AG09309 (cell line): Measurements from ENCODE around the gene HOXA7.

Experiments
- DNase-seq: peaks from one replicate; pipeline ENCODE4 v3.0.0-alpha.2; 2010; ENCODE audit warnings: low read depth
- H3K4me3 ChIP-seq: 2 replicates; pipeline ENCODE4 v1.5.1; 2011; ENCODE audit warnings: mild to moderate bottlenecking, low read depth, low read length, moderate library complexity; ENCODE audit not compliant: control insufficient read depth
- TF ChIP-seq, protein P1 (sequence below): IDR thresholded peaks from 2 replicates; pipeline ENCODE4 v1.5.1; 2011; ENCODE audit warnings: mild to moderate bottlenecking, low read depth, low read length, inconsistent platforms; ENCODE audit not compliant: insufficient read depth, control insufficient read depth; ENCODE audit errors: missing control alignments

The HOXA7 gene

DNA sequence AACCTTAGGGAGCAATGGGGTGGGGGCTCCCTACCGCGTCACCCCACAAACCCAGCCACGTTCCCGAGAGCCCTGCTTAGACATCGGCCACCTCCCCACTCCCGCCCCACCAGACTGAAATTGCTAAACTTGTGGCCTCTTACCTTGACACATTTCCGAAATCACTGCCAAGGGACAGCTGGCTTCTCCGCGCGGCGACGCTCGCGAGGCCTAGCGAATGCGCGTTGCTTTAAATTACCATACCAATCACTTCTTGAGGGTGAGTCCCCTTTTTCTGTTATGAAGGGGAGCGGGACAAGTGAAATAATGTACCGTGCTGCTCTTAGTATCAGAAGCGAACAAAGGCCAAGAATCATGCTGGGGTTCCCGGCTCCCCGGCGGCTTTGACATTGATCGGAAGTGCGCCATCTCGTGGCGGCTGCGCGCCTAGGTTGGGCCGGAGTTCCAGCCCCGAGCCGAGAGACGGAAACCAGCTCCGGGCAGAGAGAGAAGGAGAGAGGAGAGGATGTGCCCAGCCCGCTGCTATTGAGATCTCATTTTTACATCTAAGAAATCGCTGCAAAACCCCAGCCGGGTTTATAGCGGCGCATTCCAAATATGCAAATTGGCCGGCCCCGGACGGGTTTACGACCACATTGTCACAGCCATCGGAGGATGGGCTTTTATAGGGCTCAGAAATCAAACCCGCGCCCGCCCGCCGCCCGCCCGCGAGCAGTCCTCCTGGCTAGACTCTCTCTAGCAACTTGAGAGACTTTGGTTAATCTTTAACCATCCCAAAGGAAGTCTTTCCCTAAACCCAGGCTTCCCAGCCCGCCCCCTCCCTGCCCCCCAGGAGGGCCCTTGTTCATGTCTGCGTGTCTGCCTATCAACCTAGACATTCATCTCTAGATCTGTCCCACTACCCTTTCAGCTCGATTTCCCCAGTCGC, 23.3 kb upstream of the HOXA7 start:
- peak overlapping the region; percentile 87 for H3K4me3 ChIP-seq
- no peak for DNase-seq
- TF ChIP-seq, protein P1, sequence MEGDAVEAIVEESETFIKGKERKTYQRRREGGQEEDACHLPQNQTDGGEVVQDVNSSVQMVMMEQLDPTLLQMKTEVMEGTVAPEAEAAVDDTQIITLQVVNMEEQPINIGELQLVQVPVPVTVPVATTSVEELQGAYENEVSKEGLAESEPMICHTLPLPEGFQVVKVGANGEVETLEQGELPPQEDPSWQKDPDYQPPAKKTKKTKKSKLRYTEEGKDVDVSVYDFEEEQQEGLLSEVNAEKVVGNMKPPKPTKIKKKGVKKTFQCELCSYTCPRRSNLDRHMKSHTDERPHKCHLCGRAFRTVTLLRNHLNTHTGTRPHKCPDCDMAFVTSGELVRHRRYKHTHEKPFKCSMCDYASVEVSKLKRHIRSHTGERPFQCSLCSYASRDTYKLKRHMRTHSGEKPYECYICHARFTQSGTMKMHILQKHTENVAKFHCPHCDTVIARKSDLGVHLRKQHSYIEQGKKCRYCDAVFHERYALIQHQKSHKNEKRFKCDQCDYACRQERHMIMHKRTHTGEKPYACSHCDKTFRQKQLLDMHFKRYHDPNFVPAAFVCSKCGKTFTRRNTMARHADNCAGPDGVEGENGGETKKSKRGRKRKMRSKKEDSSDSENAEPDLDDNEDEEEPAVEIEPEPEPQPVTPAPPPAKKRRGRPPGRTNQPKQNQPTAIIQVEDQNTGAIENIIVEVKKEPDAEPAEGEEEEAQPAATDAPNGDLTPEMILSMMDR, result peak; percentile 93

DNA sequence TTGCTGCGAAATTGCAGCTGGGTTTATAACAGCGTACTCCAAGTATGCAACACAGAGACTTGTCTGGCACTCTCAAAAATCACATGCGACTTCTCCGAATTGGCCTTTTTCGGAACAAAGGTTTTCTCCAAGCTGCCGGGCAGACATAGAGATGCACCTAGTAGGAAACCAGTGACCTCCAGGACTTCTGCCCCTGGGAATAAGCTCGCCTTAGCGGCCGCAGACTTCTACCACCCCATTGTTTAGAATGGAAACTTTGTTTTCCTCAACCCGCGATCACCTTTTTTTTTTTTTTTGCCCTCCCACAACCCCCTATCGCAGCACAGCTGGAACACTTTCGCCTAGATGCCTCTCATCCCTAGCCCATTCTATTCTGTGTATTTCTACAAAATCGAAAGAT, 22.6 kb upstream of the HOXA7 start:
- H3K4me3 ChIP-seq, result peak overlapping the region; percentile 87
- TF ChIP-seq, protein P1, result no peak
- DNase-seq, result no peak

DNA sequence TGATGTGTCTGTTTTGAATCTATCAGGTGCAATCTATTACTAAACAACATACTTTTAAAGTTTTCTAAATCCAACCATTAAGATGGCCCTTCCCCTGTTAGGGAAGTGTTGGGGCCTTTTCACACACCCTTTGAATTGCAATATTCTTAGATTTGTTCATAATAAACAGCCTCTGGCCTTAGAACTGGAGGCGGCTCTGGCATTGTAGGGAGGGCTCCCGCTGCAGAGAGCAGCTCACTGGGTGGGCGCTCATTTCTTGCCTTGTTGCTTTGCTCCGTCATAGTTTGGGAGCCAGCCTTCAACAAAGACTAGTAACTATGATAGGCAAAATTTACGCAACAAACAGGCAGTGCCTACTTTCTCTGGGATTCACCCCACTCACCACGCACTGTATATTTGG, 21.9 kb upstream of the HOXA7 start:
- peak overlapping the region; percentile 87 for H3K4me3 ChIP-seq
- TF ChIP-seq, protein P1, result no peak
- DNase-seq, result no peak

DNA sequence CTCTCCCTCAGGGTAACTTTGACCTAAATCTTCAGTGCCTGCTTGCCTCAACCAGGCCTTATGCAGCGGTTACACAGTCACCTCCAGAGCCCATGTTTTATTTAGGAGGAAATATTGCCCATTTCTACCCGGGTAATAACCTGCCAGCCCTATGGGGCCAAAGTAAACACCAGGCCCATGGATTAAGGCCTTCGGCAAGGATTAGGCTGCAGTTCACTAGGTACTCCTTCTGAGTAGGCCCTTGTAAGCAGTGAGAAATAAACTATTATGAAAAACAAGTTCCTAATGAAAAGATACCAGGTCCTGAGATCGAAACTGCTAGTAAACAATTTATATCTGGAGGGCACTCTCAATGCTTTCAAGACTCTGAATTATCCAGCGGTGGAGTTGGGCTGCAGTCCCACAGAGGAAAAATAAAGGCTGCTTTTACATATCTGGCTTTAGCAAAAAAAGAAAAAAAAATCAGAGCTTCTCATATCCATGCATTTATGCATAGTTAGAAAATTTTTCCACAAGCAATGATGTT, 21.4 kb upstream of the HOXA7 start:
- TF ChIP-seq, protein P1, result no peak
- H3K4me3 ChIP-seq, result peak overlapping the region; percentile 87
- DNase-seq, result no peak

DNA sequence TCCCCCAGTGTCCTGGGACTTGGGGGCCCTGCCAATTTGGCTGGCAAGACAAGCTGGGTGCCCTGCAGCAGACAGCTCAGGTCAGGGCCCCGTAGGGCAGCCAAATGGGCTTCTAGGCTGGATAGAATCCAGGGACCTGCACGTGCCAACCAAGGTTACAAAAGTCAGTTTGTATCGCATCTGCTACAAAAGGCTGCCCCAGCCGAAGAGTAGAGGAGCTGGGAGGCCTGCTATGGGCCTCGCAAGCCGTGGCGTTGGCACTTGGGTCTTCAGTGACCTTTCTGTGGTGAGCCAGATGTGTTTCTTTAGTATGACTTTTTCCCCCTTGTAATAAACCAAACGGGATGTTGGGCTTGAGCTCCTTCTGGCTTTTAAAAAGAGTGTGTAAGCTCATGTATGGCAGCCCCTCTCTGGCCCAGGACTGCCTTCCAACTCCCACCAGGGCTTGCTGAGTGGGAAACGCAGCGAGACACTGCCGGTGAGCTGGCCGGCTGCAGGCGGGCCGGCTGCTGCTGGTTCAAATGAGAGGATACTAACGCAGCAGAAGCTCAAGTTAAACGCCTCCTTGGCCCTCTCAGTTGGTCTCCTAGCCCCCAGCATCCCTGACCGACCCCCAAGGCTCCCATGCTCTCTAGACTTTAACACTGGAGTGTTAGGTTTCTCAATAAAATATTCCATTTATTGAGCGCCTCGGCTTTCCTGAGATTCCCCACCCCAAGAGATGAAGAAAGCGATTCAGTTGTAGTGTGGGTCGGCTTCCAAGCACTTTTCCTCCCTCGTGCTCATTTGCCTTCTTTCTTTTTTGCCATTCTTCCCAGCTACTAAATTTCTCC, 20.7 kb upstream of the HOXA7 start:
- TF ChIP-seq, protein P1, result no peak
- H3K4me3 ChIP-seq, result peak overlapping the region; percentile 87
- DNase-seq, result no peak

DNA sequence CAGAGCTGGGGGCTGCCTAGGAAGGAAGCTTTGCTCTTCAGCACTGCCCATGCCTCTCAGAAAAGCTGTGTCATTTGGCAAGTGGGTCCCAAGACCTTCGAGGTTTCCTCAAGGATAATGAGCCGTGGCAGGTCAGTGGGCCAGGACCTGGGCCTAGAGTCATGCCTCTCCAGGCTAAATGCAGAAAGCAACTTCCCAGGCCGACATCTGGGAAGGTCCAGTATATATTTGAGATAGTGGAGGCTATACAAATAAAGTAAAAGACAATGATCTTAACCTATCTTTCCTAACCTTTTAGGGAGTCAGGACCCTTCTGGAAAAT, 20.0 kb upstream of the HOXA7 start:
- peak overlapping the region; percentile 87 for H3K4me3 ChIP-seq
- TF ChIP-seq, protein P1, result no peak

More for the DNA sequence above, 20.0 kb upstream of the HOXA7 start:
- DNase-seq, result no peak
